AG09309 (cell line): ENCODE measurements around the gene TMEM175.

Experiments
- DNase-seq: peaks from one replicate; pipeline ENCODE4 v3.0.0-alpha.2; 2010; ENCODE audit warnings: low read depth
- H3K4me3 ChIP-seq: 2 replicates; pipeline ENCODE4 v1.5.1; 2011; ENCODE audit warnings: mild to moderate bottlenecking, low read depth, low read length, moderate library complexity; ENCODE audit not compliant: control insufficient read depth
- TF ChIP-seq, protein P1 (sequence below): IDR thresholded peaks from 2 replicates; pipeline ENCODE4 v1.5.1; 2011; ENCODE audit warnings: mild to moderate bottlenecking, low read depth, low read length, inconsistent platforms; ENCODE audit not compliant: insufficient read depth, control insufficient read depth; ENCODE audit errors: missing control alignments

TMEM175 gene, protein sequence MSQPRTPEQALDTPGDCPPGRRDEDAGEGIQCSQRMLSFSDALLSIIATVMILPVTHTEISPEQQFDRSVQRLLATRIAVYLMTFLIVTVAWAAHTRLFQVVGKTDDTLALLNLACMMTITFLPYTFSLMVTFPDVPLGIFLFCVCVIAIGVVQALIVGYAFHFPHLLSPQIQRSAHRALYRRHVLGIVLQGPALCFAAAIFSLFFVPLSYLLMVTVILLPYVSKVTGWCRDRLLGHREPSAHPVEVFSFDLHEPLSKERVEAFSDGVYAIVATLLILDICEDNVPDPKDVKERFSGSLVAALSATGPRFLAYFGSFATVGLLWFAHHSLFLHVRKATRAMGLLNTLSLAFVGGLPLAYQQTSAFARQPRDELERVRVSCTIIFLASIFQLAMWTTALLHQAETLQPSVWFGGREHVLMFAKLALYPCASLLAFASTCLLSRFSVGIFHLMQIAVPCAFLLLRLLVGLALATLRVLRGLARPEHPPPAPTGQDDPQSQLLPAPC

DNA sequence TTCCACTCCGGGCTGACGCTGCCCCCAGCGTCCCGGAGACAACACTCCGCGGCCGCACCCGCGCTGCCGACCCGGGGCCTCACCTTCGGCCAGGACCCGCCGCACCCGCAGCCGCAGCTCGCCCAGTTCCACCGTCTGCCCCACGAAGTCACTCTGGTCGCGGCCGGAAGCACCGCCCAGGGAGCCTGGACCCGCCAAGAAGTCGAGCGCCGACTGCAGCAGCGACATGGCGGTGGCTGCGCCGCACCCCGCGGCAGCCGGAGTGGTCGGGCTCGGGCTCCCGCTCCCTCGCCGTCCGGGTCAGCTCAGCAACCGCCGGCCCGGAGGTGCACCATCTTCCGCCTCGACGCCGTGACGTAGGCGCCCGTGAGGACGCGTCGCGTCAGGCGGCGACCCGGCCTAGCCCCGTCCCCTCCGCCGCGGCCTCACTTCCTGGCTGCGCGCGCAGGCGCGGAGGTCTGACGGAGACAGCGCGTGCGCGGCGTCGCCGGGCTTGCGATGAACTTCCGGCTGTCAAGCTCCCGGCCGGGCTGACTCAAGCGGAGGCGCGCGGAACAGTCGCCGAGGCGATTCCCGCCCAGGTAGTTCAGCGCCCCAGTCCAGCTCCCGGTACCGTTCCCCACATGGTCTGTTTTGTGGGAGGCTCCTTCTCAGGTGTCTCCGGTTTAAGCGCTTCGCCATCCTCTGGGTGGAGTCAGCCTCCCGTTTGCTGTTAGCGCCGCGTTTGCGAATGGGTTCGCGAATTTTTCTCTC lies at the start of gene TMEM175, which contains the start of gene GAK:
Gene TMEM175 (plus strand): TSS at position 501 of the 753 bp plus-strand sequence. CDS start 15,280 bp downstream, outside the sequence.
Gene GAK (minus strand): TSS at position 357 of the 753 bp plus-strand sequence. CDS start 129 bp downstream, at position 228.
- TF ChIP-seq, protein P1, sequence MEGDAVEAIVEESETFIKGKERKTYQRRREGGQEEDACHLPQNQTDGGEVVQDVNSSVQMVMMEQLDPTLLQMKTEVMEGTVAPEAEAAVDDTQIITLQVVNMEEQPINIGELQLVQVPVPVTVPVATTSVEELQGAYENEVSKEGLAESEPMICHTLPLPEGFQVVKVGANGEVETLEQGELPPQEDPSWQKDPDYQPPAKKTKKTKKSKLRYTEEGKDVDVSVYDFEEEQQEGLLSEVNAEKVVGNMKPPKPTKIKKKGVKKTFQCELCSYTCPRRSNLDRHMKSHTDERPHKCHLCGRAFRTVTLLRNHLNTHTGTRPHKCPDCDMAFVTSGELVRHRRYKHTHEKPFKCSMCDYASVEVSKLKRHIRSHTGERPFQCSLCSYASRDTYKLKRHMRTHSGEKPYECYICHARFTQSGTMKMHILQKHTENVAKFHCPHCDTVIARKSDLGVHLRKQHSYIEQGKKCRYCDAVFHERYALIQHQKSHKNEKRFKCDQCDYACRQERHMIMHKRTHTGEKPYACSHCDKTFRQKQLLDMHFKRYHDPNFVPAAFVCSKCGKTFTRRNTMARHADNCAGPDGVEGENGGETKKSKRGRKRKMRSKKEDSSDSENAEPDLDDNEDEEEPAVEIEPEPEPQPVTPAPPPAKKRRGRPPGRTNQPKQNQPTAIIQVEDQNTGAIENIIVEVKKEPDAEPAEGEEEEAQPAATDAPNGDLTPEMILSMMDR: no peak
- peak; percentile 73 for DNase-seq
- peak within 1 kb of the TSS; percentile 99 for H3K4me3 ChIP-seq

DNA sequence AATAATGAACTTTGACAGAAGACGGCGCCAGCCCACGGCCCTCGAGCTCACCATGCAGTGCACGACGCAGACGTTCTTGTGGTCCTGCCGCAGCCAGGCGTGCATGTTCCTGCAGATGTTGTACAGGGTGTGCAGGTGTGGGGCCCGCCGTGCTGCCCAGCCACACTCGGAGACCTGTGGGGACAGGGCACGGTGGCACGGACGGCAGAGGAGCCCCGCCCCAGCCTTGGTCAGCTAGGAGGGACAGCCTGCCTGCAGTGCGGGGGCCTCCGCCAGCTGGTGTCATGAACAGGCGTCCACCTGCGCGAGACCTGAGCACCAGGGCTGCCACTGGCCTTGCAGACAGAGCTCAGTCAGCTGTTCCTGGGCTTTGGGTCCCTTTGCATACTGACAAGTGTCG lies 49.6 kb upstream of the TMEM175 start:
- TF ChIP-seq, protein P1: no peak
- no peak overlapping the region for H3K4me3 ChIP-seq
- DNase-seq: no peak

DNA sequence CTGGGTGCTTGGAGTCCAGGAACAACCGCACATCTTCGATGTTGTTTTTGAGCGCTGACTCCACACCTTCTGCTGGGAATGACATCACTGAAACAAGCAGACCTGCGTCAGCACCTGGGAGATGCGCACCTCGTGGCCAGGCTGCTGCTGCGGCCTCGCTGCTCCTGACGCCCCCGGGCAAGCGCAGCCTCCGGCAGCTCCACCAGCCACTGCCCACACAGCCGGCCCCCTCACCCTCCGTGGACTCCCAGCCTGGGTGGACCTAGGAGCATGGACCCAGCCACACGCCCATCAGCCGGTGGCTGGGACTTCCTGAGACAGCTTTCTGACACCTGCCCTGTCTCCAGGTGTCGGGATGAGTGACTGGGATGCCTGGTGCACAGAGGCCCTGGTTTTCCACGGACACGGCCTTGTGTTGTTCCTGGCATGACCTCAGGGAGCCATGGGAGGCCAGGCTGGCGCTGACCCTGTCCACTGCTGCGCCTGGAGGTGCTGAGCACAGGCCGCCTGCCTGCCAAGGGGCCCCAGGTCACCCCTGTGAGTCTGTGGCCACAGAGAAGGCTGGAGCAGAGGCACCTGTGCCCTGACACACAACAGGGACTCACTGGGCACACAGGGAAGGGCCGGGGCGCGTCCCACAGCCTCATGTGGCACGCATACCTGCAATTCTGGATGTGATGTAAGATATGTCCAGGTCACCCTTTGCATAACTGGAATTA lies 48.7 kb upstream of the TMEM175 start:
- no peak overlapping the region for H3K4me3 ChIP-seq
- TF ChIP-seq, protein P1: no peak
- no peak for DNase-seq

DNA sequence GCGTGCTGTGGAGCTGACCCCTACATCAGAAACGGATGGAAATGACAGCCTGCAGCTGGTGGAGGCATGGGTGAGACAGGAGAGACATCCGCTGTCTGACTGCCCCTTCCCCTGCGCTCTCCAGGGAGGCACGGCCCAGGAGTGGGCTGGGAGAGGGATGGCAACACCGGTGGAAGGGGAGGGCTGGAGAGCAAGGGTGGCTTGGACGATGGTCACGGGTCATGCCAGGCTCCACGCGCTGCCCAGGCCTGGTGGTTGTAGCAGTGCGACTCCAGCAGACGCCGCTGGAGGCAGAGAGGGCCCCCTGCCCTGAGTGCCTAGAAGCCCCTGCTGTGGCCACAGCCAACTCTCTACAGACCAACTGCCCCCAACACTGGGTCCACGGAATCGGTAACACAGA lies 48.0 kb upstream of the TMEM175 start:
- TF ChIP-seq, protein P1: no peak
- no peak overlapping the region for H3K4me3 ChIP-seq
- no peak for DNase-seq

DNA sequence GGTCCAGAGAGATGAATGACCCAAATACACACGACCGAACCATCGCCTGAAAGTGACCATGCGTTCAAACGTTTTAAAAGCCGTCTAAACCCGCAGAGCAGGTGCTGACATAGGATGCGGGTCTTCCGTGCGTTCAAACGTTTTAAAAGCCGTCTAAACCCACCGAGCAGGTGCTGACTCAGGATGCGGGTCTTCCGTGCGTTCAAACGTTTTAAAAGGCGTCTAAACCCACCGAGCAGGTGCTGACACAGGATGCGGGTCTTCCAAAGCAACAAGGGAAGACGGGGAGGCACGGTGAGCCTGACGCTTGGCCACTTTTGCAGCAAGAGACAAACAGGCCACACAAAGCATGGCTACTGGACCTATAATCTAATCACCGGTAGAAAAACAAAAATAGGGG lies 47.4 kb upstream of the TMEM175 start:
- no peak for DNase-seq
- TF ChIP-seq, protein P1: no peak
- H3K4me3 ChIP-seq: no peak overlapping the region

DNA sequence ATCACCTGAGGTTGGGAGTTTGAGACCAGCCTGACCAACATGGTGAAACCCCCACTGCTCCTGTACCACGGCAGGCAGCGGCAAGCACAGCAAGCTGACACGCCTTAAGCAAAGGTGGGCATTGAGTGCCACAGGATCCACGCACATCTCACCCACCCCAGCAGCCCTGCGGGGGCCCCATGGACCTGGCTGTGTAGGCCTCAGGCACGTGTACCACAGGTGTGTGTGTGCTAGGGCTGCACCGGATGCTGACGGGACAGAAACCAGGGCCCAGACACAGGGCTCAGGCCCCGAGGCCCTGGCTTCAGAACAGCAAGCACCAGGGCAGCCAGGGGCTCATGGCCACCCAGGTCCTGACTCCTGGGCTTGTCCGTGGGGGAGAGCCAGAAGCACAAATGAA lies 46.9 kb upstream of the TMEM175 start:
- TF ChIP-seq, protein P1: no peak
- H3K4me3 ChIP-seq: no peak overlapping the region
- no peak for DNase-seq
